ENCODE results near the gene NCOA1.

- TF ChIP-seq CTCF (IDR thresholded peaks at IDR 0.05) (no peak), REST (IDR thresholded peaks at IDR 0.05; ENCODE audit: insufficient read depth in 1 of 2, low read depth in 2 of 2, low read length in 1 of 2) (no peak)
Measured at GRCh38 chr2:24724111-24724775, 233.2 kb downstream of the NCOA1 start.

All from Panc1 (cell line).